H9 (cell line): ENCODE measurements around the gene LYPD6. TPM values are rescaled to one million over a fixed set of nuclear protein-coding genes. Genes with fewer than 3 reads are reported as not detected.

Experiments
- DNase-seq: peaks from one replicate; pipeline ENCODE4 v3.0.0-alpha.2; 2017
- H2AFZ ChIP-seq: one replicate; pipeline ENCODE4 v1.6.1; 2013; ENCODE audit warnings: mild to moderate bottlenecking, low read length, control low read depth, moderate library complexity
- H2AK5ac ChIP-seq: 2 replicates; pipeline ENCODE4 v1.6.1; 2013; ENCODE audit warnings: low read length, control low read depth, mixed read lengths; ENCODE audit not compliant: insufficient read length
- H2BK120ac ChIP-seq: one replicate; pipeline ENCODE4 v1.6.1; 2013; ENCODE audit warnings: low read depth, mild to moderate bottlenecking, low read length, control low read depth, inconsistent platforms; ENCODE audit not compliant: poor library complexity, severe bottlenecking
- H2BK12ac ChIP-seq: 2 replicates; pipeline ENCODE4 v1.6.1; 2013; ENCODE audit warnings: low read length, control low read depth, mixed read lengths, low read depth; ENCODE audit not compliant: insufficient read length
- H2BK15ac ChIP-seq: 2 replicates; pipeline ENCODE4 v1.6.1; 2013; ENCODE audit warnings: low read depth, low read length, control low read depth
- H2BK20ac ChIP-seq: one replicate; pipeline ENCODE4 v1.6.1; 2013; ENCODE audit warnings: low read depth, mild to moderate bottlenecking, low read length, control low read depth, inconsistent platforms; ENCODE audit not compliant: poor library complexity, severe bottlenecking
- H2BK5ac ChIP-seq: 2 replicates; pipeline ENCODE4 v1.6.1; 2013; ENCODE audit warnings: low read length, control low read depth, mixed read lengths; ENCODE audit not compliant: insufficient read length
- H3K14ac ChIP-seq: 2 replicates; pipeline ENCODE4 v1.6.1; 2013; ENCODE audit warnings: low read length, control low read depth; ENCODE audit not compliant: insufficient read depth
- H3K18ac ChIP-seq: 2 replicates; pipeline ENCODE4 v1.6.1; 2013; ENCODE audit warnings: low read depth, mild to moderate bottlenecking, mixed read lengths, low read length, control low read depth; ENCODE audit not compliant: insufficient read length
- H3K23ac ChIP-seq: 2 replicates; pipeline ENCODE4 v1.6.1; 2013; ENCODE audit warnings: low read length, control low read depth, mixed read lengths, low read depth; ENCODE audit not compliant: insufficient read length
- H3K23me2 ChIP-seq: 2 replicates; pipeline ENCODE4 v1.6.1; 2013; ENCODE audit warnings: low read depth, mild to moderate bottlenecking, mixed read lengths, low read length, control low read depth; ENCODE audit not compliant: insufficient read length, poor library complexity, severe bottlenecking
- H3K27ac ChIP-seq: 2 replicates; pipeline ENCODE4 v1.5.1; 2013; ENCODE audit warnings: low read length, control low read depth, mixed read lengths, low read depth; ENCODE audit not compliant: insufficient read length
- H3K27me3 ChIP-seq: 2 replicates; pipeline ENCODE4 v1.6.1; 2013; ENCODE audit warnings: low read length, control low read depth, inconsistent platforms; ENCODE audit not compliant: insufficient read depth
- H3K4ac ChIP-seq: 2 replicates; pipeline ENCODE4 v1.6.1; 2013; ENCODE audit warnings: low read depth, mild to moderate bottlenecking, control low read depth, inconsistent platforms, low read length, moderate library complexity
- H3K4me1 ChIP-seq: 2 replicates; pipeline ENCODE4 v1.6.1; 2013; ENCODE audit warnings: low read length, control low read depth, inconsistent platforms; ENCODE audit not compliant: insufficient read depth
- H3K4me2 ChIP-seq: 2 replicates; pipeline ENCODE4 v1.6.1; 2013; ENCODE audit warnings: low read length, control low read depth, mixed read lengths; ENCODE audit not compliant: insufficient read length, insufficient read depth
- H3K56ac ChIP-seq: 2 replicates; pipeline ENCODE4 v1.6.1; 2013; ENCODE audit warnings: low read depth, mild to moderate bottlenecking, mixed read lengths, low read length, control low read depth; ENCODE audit not compliant: insufficient read length
- H3K79me1 ChIP-seq: 2 replicates; pipeline ENCODE4 v1.6.1; 2013; ENCODE audit warnings: low read depth, mild to moderate bottlenecking, moderate library complexity, low read length, control low read depth, inconsistent platforms; ENCODE audit not compliant: insufficient read depth, poor library complexity, severe bottlenecking
- H3K79me2 ChIP-seq: 2 replicates; pipeline ENCODE4 v1.6.1; 2013; ENCODE audit warnings: low read length, control low read depth, inconsistent platforms; ENCODE audit not compliant: insufficient read depth
- H3K9ac ChIP-seq: 2 replicates; pipeline ENCODE4 v1.6.1; 2013; ENCODE audit warnings: low read length, control low read depth, mixed read lengths; ENCODE audit not compliant: insufficient read length; ENCODE audit errors: extremely low read depth
- H3K9me3 ChIP-seq: one replicate; pipeline ENCODE4 v1.6.1; 2013; ENCODE audit warnings: low read depth, low read length, inconsistent platforms; ENCODE audit not compliant: control insufficient read depth
- H3T11ph ChIP-seq: one replicate; pipeline ENCODE4 v1.6.1; 2013; ENCODE audit warnings: mild to moderate bottlenecking, low read length, control low read depth, inconsistent platforms
- H4K20me1 ChIP-seq: one replicate; pipeline ENCODE4 v1.6.1; 2013; ENCODE audit not compliant: control insufficient read depth, insufficient read length, insufficient read depth
- H4K5ac ChIP-seq: 2 replicates; pipeline ENCODE4 v1.6.1; 2013; ENCODE audit warnings: low read depth, mild to moderate bottlenecking, mixed read lengths, low read length, control low read depth; ENCODE audit not compliant: insufficient read length
- H4K8ac ChIP-seq: replicated peaks from 2 replicates; pipeline ENCODE4 v1.6.1; 2013; ENCODE audit warnings: low read length, control low read depth, mixed read lengths, low read depth; ENCODE audit not compliant: insufficient read length
- H4K91ac ChIP-seq: 2 replicates; pipeline ENCODE4 v1.6.1; 2013; ENCODE audit warnings: low read depth, mild to moderate bottlenecking, moderate library complexity, mixed read lengths, low read length, control low read depth; ENCODE audit not compliant: insufficient read length
- H3K27ac Mint-ChIP-seq, 3 experiments: 2 replicates in 2 of 3; 3 replicates in 1 of 3; pipeline ENCODE4 v1.8.0; 2020 to 2021; ENCODE audit warnings: mixed read lengths in 3 of 3, mild to moderate bottlenecking in 1 of 3, moderate library complexity in 1 of 3
- H3K27me3 Mint-ChIP-seq: 2 replicates; pipeline ENCODE4 v1.8.0; 2021; ENCODE audit warnings: low read depth, mild to moderate bottlenecking, moderate library complexity, mixed read lengths
- H3K36me3 Mint-ChIP-seq, 3 experiments: 2 replicates in 2 of 3; 3 replicates in 1 of 3; pipeline ENCODE4 v1.8.0; 2020 to 2021; ENCODE audit warnings: low read depth in 3 of 3, mixed read lengths in 3 of 3; ENCODE audit not compliant: insufficient read depth in 1 of 3
- H3K4me1 Mint-ChIP-seq, 2 experiments: 2 replicates each; pipeline ENCODE4 v1.8.0; 2020; ENCODE audit warnings: mixed read lengths in 2 of 2
- H3K4me3 Mint-ChIP-seq, 2 experiments: 2 replicates in 1 of 2; 3 replicates in 1 of 2; pipeline ENCODE4 v1.8.0; 2020 to 2021; ENCODE audit warnings: mild to moderate bottlenecking in 2 of 2, mixed read lengths in 2 of 2, moderate library complexity in 1 of 2
- H3K9me3 Mint-ChIP-seq, 2 experiments: 2 replicates in 1 of 2; 3 replicates in 1 of 2; pipeline ENCODE4 v1.8.0; 2020; ENCODE audit warnings: mild to moderate bottlenecking in 2 of 2, mixed read lengths in 2 of 2, moderate library complexity in 1 of 2
- WGBS: extraction: QIAGEN DNeasy Blood & Tissue Kit; methylation state at CpG from one replicate; pipeline ENCODE4 v1.1.7; 2013; ENCODE audit warnings: missing lambda C conversion rate, low lambda C conversion rate, mixed read lengths; ENCODE audit not compliant: insufficient read length; ENCODE audit errors: extremely low coverage; 5-methylcytosine and 5-hydroxymethylcytosine counted together
- total RNA-seq: library from RNA; stranded (reverse); gene quantifications from 2 replicates; pipeline ENCODE4 v1.2.1, GENCODE V29; 2021
- TF ChIP-seq, protein P1 (sequence below): fragments of 200-600 bp; sonication (generic); conservative IDR thresholded peaks from 3 replicates; pipeline ENCODE4 v1.8.0; 2021; ENCODE audit warnings: antibody characterized with exemption, mild to moderate bottlenecking

LYPD6 gene
- total RNA-seq, 1 experiment from 2014 or later = 3.0 TPM

DNA sequence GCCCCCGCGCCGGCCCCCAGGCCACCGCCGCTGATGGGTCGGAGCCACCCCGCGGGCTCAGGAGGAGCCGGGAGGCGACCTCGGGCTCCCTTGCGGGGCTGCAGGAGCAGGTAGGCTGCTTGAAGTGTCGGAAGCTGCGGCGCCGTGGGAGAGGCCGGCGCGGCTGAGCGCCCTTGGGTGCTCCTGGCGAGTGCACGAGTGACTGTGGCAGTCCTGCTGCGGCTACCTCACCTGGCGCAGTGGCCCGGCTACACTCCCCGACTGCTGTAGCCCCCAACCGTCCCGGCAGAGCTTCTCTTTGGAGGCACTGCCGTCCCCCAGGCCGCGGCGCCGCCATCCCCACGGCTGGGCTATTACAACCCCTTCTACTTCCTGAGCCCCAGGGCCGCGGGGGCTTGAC, 10.0 kb upstream of the LYPD6 start:
- Histone ChIP-seq H3K27me3 (no peaks in the 10 kb centered on the region), H3K4ac (no peak overlapping the region), H3K23me2 (no peaks in the 10 kb centered on the region), H3K9me3 (no peaks in the 10 kb centered on the region), H3K9ac (no peak overlapping the region), H2BK20ac (no peak overlapping the region), H2AK5ac (no peak overlapping the region), H3T11ph (no peak overlapping the region), H3K4me2 (no peak overlapping the region), H2BK5ac (no peak overlapping the region), H3K18ac (no peak overlapping the region), H4K20me1 (no peaks in the 10 kb centered on the region), H3K79me2 (no peaks in the 10 kb centered on the region), H4K8ac (no peak overlapping the region), H3K23ac (no peak overlapping the region), H3K27ac (no peak overlapping the region), H3K79me1 (no peaks in the 10 kb centered on the region), H4K5ac (no peak overlapping the region), H3K4me1 (no peaks in the 10 kb centered on the region), H2BK15ac (no peak overlapping the region), H2BK120ac (no peak overlapping the region), H2BK12ac (no peak overlapping the region), H3K14ac (no peak overlapping the region), H2AFZ (no peak overlapping the region), H3K56ac (no peak overlapping the region), H4K91ac (no peak overlapping the region)
- H3K36me3 Mint-ChIP-seq = no peaks in the 10 kb centered on the region; a peak in 1 of 7 replicates
- H3K4me1 Mint-ChIP-seq = peaks cover under 1 to 5% of the 10 kb centered on the region in 2 experiments; a peak in 3 of 4 replicates
- peaks cover 0 to 3% of the 10 kb centered on the region in 2 experiments; a peak in 1 of 5 replicates for H3K9me3 Mint-ChIP-seq
- no CpG with 5 or more reads among the region's 36 CpGs for WGBS
- DNase-seq = no peak
- no peaks in the 10 kb centered on the region; the same call in 1 of the 2 replicates for H3K27me3 Mint-ChIP-seq
- H3K4me3 Mint-ChIP-seq = no peak overlapping the region
- H3K27ac Mint-ChIP-seq = no peak overlapping the region
- TF ChIP-seq, protein P1, sequence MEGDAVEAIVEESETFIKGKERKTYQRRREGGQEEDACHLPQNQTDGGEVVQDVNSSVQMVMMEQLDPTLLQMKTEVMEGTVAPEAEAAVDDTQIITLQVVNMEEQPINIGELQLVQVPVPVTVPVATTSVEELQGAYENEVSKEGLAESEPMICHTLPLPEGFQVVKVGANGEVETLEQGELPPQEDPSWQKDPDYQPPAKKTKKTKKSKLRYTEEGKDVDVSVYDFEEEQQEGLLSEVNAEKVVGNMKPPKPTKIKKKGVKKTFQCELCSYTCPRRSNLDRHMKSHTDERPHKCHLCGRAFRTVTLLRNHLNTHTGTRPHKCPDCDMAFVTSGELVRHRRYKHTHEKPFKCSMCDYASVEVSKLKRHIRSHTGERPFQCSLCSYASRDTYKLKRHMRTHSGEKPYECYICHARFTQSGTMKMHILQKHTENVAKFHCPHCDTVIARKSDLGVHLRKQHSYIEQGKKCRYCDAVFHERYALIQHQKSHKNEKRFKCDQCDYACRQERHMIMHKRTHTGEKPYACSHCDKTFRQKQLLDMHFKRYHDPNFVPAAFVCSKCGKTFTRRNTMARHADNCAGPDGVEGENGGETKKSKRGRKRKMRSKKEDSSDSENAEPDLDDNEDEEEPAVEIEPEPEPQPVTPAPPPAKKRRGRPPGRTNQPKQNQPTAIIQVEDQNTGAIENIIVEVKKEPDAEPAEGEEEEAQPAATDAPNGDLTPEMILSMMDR = no peak
